HG03066 (cell line): ENCODE results near the gene SLC8A3.

Source experiments
- ATAC-seq: cut with Tn5 transposase; IDR thresholded peaks from one replicate; pipeline ENCODE4 v1.9.1; 2021; ENCODE audit warnings: low read depth; ENCODE audit not compliant: unreplicated experiment

The SLC8A3 gene

DNA sequence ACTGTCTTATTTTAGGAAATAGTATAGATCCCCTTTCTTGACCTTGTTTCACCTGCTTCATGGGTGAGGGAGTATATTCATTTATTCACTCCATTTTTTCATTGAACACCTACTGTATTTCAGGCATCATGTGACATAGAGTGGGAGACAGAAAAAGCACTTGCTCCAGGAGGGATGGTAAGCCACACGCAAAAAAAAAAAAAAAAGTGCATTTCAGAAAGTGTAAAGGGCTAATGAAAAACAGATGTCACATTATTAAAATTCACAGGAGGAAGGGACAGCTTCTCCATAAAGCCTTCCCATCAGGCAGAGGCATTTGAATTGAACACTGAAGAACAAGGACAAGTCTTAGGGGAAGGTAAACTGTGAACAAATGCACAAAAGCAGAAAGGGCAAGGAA is 7.5 kb downstream of the SLC8A3 start:
- no peak for ATAC-seq

DNA sequence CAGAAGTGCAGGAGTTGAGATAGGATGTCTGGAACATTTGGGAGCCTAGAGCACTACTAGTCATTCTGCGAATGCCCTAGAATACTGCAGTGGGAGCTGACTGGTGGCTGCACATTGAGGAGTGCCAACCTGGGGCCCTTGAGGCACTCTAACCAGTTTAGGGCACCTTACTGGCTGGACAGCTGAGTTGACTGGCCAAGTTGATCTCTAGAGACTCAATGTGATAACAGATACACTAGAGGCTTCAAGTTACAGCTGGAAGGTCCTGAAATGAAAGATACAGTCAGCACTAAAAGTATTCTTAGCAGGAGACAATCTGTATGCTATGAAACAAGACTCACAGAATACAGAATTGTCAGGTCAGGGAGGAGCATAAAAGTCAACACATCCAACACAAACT is 8.0 kb downstream of the SLC8A3 start:
- no peak for ATAC-seq

DNA sequence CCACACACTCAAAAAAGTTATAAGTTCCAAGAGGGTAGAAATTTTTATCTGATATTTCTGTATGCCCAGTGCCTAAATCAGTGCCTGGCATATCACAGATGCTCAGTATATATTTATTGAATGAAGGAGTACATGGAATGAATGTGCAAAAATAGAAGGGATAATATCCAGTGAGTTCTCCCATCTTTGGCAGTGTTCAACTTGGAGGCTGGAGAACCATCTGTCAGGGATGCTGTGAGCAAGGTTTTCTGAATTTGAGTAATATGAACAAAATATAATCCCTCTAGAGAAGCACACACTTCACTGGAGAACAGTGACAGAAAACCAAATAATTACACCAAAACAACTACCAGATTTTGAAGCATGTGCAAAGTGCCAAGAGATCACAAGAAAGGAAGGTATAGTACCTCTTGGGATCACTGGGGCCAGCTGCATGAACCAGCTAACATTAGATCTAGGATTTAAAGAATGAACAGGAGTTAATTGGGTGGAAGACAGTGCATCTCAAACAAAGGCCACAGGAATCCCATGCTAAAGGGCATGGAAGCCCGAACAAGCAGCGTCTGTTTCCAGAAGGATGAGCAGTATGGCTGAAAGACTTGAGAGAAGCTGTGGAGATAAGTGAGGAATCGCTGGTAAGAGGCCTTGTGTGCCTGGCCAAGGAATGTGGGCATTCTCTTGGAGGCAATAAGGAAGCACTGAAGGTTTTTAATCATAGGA is 11.5 kb downstream of the SLC8A3 start:
- ATAC-seq = no peak

DNA sequence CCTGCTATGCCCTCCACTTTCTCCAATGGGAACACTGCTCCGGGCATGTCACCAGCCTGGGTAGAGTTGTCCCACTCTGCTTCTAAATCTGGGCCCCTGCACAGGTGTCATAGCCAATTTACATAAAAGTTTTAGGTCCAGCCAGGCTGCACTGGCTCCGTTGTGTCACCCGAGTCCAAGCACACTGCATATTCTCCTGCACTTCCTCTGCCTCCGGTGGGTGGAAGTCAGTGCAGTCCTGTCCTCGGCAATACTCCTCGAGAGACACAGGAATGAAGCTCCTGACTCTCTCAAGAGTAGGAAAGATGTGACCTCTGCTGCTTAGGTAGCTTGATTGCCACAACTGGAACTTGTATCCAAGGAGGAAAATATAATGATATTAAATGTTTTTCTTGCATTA is 15.2 kb downstream of the SLC8A3 start:
- ATAC-seq = no peak

DNA sequence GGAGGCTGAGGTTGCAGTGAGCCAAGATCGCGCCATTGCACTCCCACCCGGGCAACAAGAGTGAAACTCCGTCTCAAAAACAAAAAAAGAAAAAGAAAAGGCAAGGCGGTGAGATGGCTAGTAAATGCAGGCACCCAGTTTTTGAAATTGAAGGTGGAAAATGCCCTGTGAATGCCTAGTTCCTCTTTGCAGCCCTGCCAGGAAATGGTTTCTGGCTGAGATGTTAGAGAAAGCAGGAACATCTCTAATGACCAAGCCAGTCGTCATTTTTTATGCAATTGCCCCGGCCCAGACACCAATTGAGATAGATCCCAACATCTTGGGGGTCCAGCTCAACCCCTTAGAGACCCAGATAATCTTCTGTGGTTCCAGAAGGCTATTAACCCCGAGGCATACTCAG is 17.0 kb downstream of the SLC8A3 start:
- ATAC-seq = no peak

DNA sequence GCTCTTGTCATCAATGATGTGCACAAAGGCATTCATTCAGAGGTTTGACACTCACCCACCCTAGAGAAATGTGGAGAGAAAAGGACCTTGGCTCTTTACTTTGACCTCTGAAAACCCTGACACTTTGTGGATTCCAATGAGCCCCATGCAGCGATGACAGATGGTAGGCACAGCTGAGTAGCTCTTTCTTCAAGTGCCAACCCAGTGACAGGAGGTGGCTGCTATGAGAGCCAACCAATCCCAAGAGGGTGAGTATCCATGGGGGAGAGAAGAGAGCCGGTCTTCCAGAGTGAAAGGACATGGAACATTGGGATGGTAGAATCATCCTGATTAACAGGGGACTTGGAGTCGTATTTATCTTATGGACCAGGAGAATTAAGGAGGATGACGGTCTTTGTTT is 17.8 kb downstream of the SLC8A3 start:
- no peak for ATAC-seq

DNA sequence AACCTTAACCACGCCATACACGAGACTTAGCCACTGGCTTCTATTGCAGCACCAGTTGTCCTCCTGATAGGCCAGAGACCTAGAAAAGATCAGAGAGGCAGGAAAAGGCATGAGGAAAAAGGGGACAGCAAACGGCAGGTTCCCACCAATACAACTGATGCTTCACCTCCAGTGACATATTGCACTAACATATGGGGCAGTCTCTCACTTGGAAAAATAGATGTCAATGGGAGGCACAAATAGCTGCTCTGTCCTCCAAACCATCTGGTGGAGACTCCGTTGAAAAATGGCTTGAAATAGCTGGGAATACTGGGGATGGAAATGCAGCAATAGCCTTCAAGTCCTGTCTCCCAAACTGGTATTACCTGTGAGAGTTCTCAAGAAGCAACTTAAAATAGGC is 20.3 kb downstream of the SLC8A3 start:
- no peak for ATAC-seq

DNA sequence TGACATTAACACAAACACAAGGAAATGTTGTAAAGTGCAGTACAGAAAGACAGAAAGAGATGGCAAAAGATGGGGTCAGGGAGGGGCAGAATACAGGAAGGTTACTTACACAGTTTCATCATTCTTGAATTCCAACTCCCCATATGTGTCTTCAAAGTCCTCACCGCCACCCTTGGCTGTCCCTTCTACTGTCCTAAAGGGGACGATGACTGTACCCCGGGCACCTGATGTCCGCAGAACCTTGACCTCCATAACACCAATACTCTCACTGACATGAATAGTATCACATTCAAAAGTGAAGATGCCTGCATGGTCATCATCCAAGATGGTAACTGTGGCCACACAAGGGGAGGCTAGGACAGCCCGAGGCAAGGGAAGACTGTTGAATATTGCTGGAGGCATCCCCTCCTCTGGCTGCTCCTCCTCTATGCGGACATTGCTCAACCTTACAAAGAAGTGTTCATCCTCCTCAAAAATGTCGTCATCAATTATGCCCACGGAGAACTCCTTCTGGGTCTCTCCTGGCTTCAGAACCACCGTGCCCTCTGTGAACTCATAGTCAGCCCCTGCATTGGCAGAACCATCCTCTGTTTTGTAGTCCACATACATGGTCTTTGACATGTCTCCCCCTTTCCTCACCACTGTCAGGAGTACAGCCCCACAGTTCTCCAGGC is 22.1 kb downstream of the SLC8A3 start:
- ATAC-seq = no peak

DNA sequence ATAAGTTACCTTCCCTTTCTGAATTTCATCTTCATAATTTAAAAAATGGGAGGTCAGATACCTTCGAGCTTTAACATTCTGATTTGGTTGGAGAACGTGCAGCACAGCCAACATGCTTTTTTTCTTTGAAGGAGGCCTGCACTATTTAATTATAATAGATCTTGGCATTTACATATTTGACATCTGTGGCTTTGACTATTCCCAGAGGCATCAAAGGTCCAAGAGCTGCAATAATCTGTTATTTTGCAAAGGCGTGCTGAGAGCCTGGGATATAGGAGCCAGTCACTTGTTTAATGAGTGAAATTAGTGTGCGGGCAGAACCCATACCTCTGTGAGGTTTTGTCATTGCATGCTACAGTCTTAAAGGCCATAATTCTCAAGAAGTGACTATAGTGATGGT is 26.4 kb downstream of the SLC8A3 start:
- ATAC-seq = no peak

DNA sequence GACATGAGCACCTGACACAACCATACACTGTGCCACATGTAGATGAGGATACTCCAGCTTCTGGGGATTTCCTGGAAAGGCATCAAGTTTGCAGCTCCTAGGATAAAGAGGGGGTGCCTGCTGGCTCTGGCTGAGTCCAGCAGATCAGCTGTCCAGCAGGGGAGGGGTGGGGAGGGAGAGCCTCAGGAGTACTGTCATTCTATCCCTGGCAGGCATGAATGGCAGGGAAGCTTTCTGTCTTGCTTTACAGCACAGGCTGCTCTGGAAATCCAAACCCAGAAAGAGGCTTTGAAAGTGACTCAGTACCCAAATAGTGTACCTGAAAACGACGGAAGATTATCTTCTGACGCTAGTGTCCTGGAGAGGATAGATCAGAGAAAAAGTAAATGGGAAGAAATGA is 32.2 kb downstream of the SLC8A3 start:
- no peak for ATAC-seq

DNA sequence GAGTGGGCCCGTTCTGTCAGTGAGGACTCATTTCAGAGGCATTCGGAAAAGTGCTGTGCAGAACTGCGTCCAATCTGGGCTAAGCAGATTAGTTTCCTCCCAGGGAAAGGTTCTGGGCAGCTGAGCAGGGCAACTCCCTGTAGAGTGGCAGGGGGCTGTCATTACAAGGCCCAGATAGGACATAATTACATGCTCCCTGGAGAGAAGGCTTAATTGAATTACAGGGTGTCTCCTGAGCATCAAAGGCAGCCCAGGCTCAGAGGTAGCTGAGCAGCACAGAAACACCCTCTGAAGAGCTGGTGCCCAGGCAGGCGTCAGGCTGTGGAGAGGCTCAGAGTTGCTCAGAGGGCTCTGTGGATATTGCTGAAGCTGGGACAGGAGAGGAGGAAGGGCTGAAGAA is 36.0 kb downstream of the SLC8A3 start:
- ATAC-seq = no peak

DNA sequence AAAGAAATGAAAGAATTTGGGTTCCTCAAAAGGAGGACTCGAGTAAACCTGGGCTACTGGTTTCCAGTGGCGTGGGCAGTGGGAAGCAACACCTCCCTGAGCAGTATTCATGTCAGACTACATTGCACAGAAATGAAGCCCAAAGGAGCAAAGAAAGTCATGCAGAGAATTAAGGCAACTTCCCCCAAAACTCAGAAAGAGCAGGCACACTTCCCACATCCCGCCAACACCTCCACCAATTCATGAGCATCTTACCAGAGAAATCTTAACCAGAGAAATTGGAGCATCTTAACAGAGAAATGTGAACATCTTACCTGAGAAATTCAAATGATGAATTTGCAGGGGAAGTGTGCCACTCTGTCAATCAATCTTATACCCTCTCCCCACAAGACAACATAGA is 36.7 kb downstream of the SLC8A3 start:
- no peak for ATAC-seq

DNA sequence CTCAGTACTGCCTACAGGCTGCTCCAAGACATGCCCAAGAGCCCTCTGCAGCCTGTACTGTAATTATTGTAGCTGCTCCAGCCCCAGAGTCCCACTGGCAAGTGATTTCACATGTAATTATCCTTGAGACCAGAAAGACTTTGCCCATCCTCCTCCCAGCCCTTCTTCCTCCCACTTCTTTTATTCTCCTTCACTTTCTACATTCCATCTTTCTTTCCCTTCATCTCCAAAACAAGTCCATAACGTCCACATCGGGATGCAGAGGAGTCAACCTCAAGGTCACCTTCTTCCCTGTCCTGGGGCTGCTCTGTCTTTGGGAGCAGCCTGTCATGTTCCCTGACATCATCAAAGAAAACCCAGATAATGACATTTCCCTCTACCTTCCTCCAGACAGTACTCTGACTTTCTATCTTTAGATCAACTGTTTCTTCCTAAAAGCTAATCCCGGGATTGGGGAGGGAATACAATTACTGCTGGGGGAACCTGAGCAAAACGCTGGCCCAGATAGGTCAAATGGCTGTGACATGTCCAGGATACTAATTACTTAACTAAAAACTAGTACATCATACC is 39.1 kb downstream of the SLC8A3 start:
- no peak for ATAC-seq

DNA sequence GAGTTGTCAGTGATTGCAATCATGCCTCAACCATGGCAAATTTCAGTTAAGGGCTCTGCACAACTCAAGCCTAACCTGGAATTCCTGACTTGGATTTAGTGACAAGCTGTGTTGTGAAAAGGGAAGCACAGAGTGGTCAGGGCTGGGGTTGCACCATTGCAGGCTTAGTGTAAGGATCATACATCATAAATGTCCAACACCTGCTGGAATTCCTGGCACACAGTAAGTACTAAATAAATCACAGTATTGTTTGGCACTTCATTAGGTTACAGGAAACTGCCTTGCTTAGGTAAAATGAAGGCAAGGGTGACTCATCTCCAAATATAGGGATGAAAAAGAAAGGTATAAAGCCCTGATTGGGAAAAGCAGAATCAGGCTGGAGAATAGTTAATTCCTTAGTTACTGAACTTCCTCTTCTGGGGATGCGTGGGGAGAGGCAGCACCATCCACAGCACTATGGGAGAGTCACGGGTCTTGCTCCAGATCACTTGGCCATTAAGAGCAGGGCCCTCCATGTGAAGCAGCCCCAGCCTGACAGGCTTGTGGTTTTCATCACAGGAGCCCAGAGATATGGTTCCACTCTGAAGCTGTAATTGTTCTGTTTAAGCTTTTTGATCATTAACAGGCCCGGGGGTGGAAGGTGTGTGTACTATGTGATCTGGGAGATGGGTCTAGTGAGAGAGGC is 39.7 kb downstream of the SLC8A3 start:
- ATAC-seq = no peak

DNA sequence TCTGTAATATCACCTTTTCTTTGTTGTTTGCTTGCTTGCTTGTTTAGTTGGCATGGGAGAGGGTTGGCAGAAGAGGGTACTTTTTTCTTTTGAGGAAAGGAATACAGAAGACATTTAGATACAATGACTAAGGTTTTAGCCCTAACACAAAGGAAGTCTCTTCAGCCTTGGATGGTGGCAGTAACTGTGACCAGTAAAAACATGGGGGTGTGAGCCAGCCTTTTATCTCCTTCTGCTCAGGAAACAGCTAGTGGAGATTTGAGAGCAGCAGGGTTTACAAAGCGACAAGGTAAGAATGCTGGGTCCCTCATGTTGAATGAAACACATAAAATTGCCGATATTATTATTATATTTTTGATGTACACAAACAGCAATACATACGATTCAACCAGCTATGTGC is 40.4 kb downstream of the SLC8A3 start:
- ATAC-seq = no peak

DNA sequence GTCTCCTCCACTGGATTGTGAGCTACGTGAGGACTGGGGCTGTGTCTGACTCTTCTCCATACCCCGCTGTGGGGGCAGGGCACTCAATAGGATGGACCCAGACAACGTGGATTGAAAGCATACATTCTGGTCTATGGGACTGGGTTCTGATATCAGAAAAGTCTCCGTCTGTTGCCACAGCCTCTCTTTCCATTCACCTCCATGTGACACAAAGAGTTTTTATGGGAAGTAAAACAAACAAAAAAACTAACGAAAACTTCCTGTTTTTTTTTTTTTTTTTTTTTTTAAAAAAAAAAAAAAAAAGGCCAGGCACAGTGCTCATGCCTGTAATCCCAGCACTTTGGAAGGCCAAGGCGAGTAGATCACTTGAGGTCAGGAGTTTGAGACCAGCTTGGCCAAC is 44.7 kb downstream of the SLC8A3 start:
- ATAC-seq = no peak

DNA sequence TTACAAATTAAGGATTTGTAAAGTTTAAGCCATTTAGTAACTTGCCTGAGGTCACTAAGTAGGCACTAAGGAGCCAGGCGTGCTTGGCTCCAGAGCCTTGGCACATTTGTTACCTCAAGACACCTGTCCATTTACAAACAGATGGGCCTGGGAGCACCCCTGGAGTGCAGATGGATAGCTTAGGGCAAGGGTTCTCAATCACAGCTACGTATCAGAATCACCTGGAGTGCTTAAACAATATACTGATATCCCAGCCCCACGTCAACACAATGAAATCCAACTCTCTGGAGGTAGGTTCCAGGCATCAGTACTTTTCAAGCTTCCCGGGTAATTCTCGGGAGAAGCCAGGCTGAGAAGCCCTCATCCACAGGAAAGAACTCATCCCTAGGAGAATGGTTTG is 45.4 kb downstream of the SLC8A3 start:
- ATAC-seq = no peak

DNA sequence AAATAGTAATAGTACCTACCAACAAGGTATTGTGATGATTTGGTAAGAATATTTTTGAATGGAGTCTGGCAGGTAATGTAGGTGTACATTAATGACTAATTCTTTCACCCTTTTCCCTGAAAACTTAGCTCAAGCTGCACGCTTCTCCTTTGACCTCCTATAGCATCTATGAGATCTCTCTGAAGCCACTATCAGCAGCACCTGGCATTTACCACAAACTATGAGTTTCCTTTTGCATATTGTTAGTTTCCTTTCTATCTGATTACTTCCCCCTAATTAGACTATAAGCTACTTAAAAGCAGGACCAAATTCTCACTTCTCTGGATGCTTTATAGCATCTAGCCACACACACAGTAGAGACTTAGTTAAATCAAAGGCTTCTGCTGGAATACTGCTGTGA is 48.1 kb downstream of the SLC8A3 start:
- no peak for ATAC-seq

DNA sequence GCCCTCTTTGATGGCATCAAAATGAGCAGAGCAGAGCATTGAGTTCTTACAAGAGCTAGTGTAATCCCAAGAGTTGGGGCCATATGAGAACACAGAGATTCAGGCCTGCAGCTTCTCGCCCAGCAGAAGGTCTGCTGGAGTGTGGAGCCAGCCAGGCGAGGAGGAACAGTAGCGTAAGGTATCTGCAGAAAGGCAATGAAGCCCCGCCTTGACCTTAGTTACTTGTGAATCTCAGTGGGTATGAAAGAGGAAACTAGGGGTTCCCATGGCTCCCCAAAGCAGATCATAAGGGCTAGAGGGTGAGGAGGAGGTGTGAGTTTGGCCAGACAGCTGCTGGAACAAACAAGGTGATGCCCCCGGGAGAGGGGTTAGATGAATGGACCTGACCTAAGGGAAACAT is 49.4 kb downstream of the SLC8A3 start:
- ATAC-seq = no peak

DNA sequence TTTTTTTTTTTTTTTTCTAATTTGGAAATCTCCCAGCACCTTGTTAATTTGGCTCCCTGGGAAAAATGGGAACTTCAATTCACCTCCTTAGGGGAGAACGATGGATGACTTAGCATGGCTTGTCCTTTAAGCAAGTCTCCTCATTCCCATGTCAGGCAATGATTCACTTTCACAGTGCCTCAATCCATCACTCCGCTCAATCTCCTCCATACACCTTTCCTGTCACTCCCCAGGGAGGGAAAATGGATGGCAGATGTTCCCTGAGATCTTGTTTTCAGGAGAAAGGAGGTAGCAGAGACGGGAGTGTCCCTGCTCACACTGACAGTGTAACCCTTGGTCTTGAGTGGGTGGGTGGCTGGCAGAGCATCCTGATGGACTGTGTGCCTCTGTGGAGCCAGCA is 51.0 kb downstream of the SLC8A3 start:
- ATAC-seq = no peak

DNA sequence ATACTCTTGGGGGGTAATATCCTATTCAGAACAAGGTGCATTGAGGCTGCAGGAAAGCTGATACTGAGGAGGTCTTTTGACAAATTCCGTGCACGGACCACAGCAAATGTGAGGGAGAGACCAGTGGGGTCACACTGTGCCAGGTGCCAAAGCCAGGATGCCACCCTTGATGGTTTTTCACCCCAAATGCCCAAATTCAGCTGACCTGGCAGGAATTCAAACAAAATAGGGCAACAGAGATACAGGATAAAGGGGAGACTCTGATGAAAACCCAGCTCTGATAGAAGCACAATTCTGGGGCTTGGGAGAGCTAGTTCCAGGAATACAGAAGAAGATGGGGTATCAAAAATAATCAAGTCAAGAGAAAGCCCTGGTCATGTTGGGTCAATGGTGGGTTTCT is 55.3 kb downstream of the SLC8A3 start:
- ATAC-seq = no peak

DNA sequence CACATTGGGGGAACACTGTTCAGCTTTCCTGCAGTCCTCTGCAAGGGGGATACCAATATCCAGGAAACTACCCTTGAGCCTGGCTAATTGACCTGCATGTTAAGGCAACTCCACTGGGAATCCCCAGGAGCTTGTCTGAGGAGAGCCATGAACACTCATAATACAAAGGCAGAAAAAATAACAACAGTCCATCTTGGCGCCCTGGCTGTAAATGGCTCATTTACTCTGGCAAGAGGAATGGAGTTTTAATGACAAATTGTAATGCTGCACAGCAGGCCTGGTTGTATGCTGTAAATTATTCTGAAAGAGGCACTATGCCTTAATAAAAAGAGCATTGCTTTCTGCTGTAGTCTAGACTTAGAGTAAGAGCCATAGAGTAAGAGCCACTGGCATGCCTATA is 58.3 kb downstream of the SLC8A3 start:
- no peak for ATAC-seq
